NB4 (cell line): ENCODE measurements around the gene SLC25A17.

Source experiments
- MYC ChIP-seq: IDR thresholded peaks from 2 replicates; pipeline ENCODE4 v1.6.1; 2011; ENCODE audit warnings: low read depth, low read length
- POLR2A ChIP-seq: IDR thresholded peaks from 2 replicates; pipeline ENCODE4 v1.6.1; 2011; ENCODE audit warnings: mild to moderate bottlenecking; ENCODE audit not compliant: insufficient read length; ENCODE audit errors: extremely low read depth

DNA sequence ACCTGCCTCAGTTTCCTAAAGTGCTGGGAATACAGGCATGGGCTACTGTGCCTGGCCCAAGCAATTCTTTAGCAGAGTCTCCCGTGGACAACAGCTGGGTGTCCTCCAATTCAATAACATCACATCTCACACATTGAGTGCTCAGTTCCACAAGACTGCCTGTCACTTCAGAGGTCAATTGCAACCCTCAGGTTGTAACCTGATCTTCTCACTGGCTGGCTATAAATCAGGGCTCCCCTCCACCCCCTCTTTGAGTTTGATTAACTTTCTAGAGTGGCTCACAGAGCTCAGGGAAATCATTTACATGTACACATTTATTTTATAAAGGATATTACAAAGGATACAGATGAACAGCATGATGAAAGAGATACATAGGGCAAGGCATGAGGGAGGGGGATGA is 71.8 kb downstream of the SLC25A17 start:
- no peak for TF ChIP-seq POLR2A
- TF ChIP-seq MYC = no peak
